Thoracic aorta (tissue), 2 donors: ENCODE data around the gene WNT5A. TPM values are rescaled to one million over a fixed set of nuclear protein-coding genes. Genes with fewer than 3 reads are reported as not detected.

ENCODE experiments used
- ATAC-seq: fragments of 150-250 bp; one replicate; pipeline ENCODE4 v1.8.0; 2017; ENCODE audit warnings: low read depth; ENCODE audit not compliant: insufficient number of reproducible peaks, low FRiP score
- DNase-seq: peaks from one replicate; pipeline ENCODE4 v3.0.0-alpha.2; 2020; ENCODE audit warnings: low spot score
- H3K27ac ChIP-seq, 2 donors: fragments of 200-600 bp; sonication (generic); 1 replicate in 1 of 2; 2 replicates in 1 of 2; pipeline ENCODE4 v1.5.1; 2016; ENCODE audit warnings: mild to moderate bottlenecking in 2 of 2, moderate library complexity in 2 of 2
- H3K27me3 ChIP-seq: fragments of 200-600 bp; sonication (generic); replicated peaks from 2 replicates; pipeline ENCODE4 v1.6.0; 2016; ENCODE audit warnings: mild to moderate bottlenecking; ENCODE audit not compliant: insufficient read depth
- H3K36me3 ChIP-seq: fragments of 200-600 bp; sonication (generic); one replicate; pipeline ENCODE4 v1.5.1; 2016
- H3K4me1 ChIP-seq, 2 donors: fragments of 200-600 bp; sonication (generic); 1 replicate in 1 of 2; 2 replicates in 1 of 2; pipeline versions ENCODE4 v1.5.1 to v1.6.0; 2016; ENCODE audit warnings: low read depth in 2 of 2, mild to moderate bottlenecking in 1 of 2; ENCODE audit not compliant: control insufficient read depth in 1 of 2
- H3K4me3 ChIP-seq: fragments of 200-600 bp; sonication (generic); 2 replicates; pipeline ENCODE4 v1.5.1; 2016; ENCODE audit warnings: mild to moderate bottlenecking
- H3K9me3 ChIP-seq: fragments of 200-600 bp; sonication (generic); 2 replicates; pipeline ENCODE4 v1.5.1; 2016
- total RNA-seq, 2 donors: library from RNA; depleted of rRNA; stranded (reverse); fragments of >200 nt; gene quantifications; one replicate each; pipeline versions ENCODE4 v1.1.0 to v1.2.3, GENCODE V29; 2016
- TF ChIP-seq, protein P1 (sequence below): fragments of 200-600 bp; sonication (generic); IDR thresholded peaks from one replicate; pipeline ENCODE4 v1.5.1; 2019; ENCODE audit warnings: antibody characterized with exemption

WNT5A gene
- total RNA-seq: 1 to 10 TPM; 5.4 to 6.5 TPM

DNA sequence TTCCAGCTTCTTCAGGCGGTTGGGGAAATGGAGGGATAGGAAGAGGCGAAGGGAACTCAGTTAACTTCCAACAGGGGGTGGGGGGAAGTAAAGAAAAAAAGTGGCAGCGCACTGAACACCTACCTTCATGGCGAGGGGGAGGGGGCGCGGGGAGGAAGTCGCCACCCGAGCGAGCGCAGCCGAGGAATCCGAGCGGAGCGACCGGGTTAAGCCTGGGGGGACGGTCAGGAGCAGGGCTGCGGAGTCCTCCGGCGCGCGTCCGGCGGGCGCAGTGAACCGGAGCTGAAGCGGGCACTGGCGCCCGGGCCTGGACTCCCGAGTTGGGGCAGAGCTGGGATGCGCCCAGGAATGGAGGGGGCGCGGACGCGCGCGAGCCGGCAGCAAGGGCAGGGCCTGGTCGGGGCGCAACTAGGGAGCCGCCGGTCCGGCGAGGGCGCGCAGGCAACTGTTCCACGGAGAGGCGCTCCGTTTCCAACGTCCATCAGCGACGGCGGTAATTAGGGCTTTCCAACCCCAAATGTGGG lies at the start of gene WNT5A:
TSS of gene WNT5A (minus strand) at position 450 of the 524 bp plus-strand sequence. CDS start at position 129, 321 bp downstream.
- Histone ChIP-seq H3K9me3 (no peaks in the 10 kb centered on the region), H3K4me1 (peaks cover 21 to 49% of the 10 kb centered on the region in 2 donors), H3K36me3 (no peaks in the 10 kb centered on the region), H3K27me3 (peaks cover 15% of the 10 kb centered on the region), H3K27ac (no peak within 1 kb of the TSS), H3K4me3 (peak within 1 kb of the TSS; percentile 75)
- ATAC-seq (no peak), DNase-seq (no peak)
- TF ChIP-seq, protein P1, sequence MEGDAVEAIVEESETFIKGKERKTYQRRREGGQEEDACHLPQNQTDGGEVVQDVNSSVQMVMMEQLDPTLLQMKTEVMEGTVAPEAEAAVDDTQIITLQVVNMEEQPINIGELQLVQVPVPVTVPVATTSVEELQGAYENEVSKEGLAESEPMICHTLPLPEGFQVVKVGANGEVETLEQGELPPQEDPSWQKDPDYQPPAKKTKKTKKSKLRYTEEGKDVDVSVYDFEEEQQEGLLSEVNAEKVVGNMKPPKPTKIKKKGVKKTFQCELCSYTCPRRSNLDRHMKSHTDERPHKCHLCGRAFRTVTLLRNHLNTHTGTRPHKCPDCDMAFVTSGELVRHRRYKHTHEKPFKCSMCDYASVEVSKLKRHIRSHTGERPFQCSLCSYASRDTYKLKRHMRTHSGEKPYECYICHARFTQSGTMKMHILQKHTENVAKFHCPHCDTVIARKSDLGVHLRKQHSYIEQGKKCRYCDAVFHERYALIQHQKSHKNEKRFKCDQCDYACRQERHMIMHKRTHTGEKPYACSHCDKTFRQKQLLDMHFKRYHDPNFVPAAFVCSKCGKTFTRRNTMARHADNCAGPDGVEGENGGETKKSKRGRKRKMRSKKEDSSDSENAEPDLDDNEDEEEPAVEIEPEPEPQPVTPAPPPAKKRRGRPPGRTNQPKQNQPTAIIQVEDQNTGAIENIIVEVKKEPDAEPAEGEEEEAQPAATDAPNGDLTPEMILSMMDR: no peak

DNA sequence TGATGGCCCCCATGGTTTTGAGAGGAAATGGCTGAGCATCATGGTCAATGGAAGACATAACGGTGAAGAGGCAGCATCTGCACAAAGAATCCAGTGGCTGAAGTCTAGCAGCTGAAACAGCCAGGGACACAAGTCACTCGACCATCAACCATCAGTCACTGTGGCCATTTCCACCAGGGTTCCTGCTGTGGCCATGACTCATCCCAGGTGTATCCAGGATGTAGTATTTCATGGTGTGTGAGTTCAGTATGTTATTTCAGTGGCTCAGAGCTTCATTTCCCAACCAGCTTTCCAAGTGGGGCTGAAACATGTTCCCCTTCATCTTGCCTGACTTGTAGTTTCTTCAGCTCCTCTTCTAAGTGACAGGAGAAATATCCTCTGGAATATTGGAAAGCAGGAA lies 47.8 kb upstream of the WNT5A start:
- Histone ChIP-seq H3K4me1 (peaks cover 0 to 10% of the 10 kb centered on the region in 2 donors), H3K27ac (no peak overlapping the region), H3K27me3 (no peaks in the 10 kb centered on the region), H3K4me3 (no peak overlapping the region), H3K36me3 (no peaks in the 10 kb centered on the region), H3K9me3 (no peaks in the 10 kb centered on the region)
- no peak for DNase-seq
- ATAC-seq: no peak
- TF ChIP-seq, protein P1: no peak

DNA sequence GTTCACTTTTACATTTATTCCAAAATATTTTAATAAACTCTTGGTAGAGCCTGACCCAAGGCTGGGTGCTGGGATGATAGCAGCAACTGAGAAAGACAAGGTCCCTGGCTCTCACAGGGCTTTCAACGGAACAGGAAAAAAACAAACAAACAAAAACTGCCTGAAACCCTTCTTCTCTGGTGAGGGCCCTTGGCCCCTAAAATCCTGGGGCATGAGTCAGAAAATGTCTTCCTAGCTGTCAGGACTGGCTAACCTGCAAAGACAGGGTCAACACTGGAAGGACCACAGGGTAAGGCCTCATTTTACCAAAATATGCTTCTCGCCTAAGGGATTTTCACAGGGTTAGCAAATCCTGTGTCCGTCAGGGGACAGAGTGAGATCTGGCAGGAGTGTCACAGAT lies 45.7 kb upstream of the WNT5A start:
- Histone ChIP-seq H3K27ac (no peak overlapping the region), H3K36me3 (no peaks in the 10 kb centered on the region), H3K27me3 (no peaks in the 10 kb centered on the region), H3K4me1 (peaks cover 0 to 10% of the 10 kb centered on the region in 2 donors), H3K9me3 (no peaks in the 10 kb centered on the region), H3K4me3 (no peak overlapping the region)
- ATAC-seq (no peak), DNase-seq (no peak)
- TF ChIP-seq, protein P1: no peak

DNA sequence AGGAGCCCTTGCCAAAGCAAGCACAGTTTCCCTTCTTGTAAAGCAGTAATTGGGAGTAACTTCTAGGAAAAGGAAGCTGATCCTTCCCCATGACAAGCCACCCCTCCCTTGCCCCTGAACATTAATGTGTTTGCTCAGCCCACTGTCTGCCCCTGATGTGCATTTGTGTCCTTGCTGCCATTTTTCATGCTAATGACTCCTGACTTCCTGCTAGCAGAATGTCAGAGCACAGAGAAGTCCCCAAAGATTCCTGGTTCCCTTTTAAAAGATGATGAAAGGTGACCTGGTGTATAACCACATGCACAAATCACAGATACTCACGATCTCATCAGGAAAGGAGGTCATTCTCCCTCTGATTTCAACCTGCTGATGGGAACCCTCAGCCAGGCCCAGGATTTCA lies 44.2 kb upstream of the WNT5A start:
- TF ChIP-seq, protein P1: no peak
- no peaks in the 10 kb centered on the region for H3K9me3 ChIP-seq
- DNase-seq (no peak), ATAC-seq (no peak)
- peaks cover 0 to 10% of the 10 kb centered on the region in 2 donors for H3K4me1 ChIP-seq
- no peaks in the 10 kb centered on the region for H3K27me3 ChIP-seq
- no peak overlapping the region for H3K27ac ChIP-seq
- no peak overlapping the region for H3K4me3 ChIP-seq
- no peaks in the 10 kb centered on the region for H3K36me3 ChIP-seq

DNA sequence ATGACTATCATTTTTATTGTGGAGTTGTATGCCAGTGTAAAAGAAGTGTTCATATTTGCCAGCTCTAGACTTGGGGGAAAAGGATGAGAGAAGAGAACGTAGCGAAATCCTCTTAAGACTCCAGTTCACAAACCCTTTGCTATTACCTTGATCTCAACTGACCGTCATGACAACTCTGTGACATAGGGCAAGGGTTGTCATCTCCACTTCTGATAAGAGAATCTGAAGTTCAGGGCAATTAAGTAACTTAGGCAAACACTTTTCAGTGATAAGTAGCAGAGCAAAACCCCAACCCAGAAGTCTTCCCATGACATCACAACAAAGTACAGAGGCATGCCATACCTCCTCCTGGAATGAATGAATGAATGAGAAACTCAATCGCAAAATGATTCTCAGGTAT lies 40.3 kb upstream of the WNT5A start:
- ATAC-seq: no peak
- Histone ChIP-seq H3K27ac (no peak overlapping the region), H3K4me1 (peaks cover 0 to 13% of the 10 kb centered on the region in 2 donors), H3K27me3 (no peaks in the 10 kb centered on the region), H3K9me3 (no peaks in the 10 kb centered on the region), H3K36me3 (no peaks in the 10 kb centered on the region), H3K4me3 (no peak overlapping the region)
- no peak for DNase-seq
- TF ChIP-seq, protein P1: no peak
